22Rv1 (cell line): ENCODE results near the gene MFSD11.

Experiments
- CTCF ChIP-seq: fragments of 450-650 bp; IDR thresholded peaks from 2 replicates; pipeline ENCODE4 v1.5.1; 2017; ENCODE audit warnings: mild to moderate bottlenecking
- ZFX ChIP-seq: fragments of 450-650 bp; IDR thresholded peaks from 2 replicates; pipeline ENCODE4 v1.6.1; 2017; ENCODE audit warnings: antibody characterized with exemption, borderline replicate concordance

- TF ChIP-seq CTCF (no peak), ZFX (no peak)
These were observed 86.2 kb downstream of the MFSD11 start for GRCh38 chr17:76824093-76824492.
